CD14-positive monocyte (primary cell): ENCODE results near the gene RECQL5. TPM values are rescaled to one million over a fixed set of nuclear protein-coding genes. Genes with fewer than 3 reads are reported as not detected.

Source experiments
- DNase-seq, 3 donors: peaks; one replicate each; pipeline ENCODE4 v3.0.0-alpha.2; 2011 to 2022
- H2AFZ ChIP-seq: 2 replicates; pipeline ENCODE4 v1.6.0; 2012; ENCODE audit warnings: mild to moderate bottlenecking, low read depth, low read length, inconsistent platforms; ENCODE audit not compliant: insufficient read depth, poor library complexity, severe bottlenecking
- H3K27ac ChIP-seq, 2 donors: 1 replicate in 1 of 2; 2 replicates in 1 of 2; pipeline ENCODE4 v1.5.1; 2012 to 2013; ENCODE audit warnings: low read length in 2 of 2, control low read depth in 1 of 2, inconsistent platforms in 1 of 2, low read depth in 1 of 2, mild to moderate bottlenecking in 1 of 2
- H3K27me3 ChIP-seq, 2 donors: one replicate each; pipeline versions ENCODE4 v1.6.0 to v1.6.1; 2011 to 2013; ENCODE audit warnings: low read length in 2 of 2; ENCODE audit not compliant: control insufficient read depth in 2 of 2, insufficient read depth in 2 of 2
- H3K36me3 ChIP-seq, 2 donors: replicated peaks in 1 of 2; 1 replicate in 1 of 2; 2 replicates in 1 of 2; pipeline versions ENCODE4 v1.5.1 to v1.6.1; 2012 to 2013; ENCODE audit warnings: low read length in 2 of 2, control low read depth in 1 of 2, inconsistent platforms in 1 of 2, mild to moderate bottlenecking in 1 of 2; ENCODE audit not compliant: insufficient read depth in 2 of 2, control insufficient read depth in 1 of 2
- H3K4me1 ChIP-seq, 2 donors: 1 replicate in 1 of 2; 2 replicates in 1 of 2; pipeline versions ENCODE4 v1.5.1 to v1.6.1; 2012 to 2013; ENCODE audit warnings: low read length in 2 of 2, control low read depth in 1 of 2, inconsistent platforms in 1 of 2, mild to moderate bottlenecking in 1 of 2, moderate library complexity in 1 of 2; ENCODE audit not compliant: insufficient read depth in 2 of 2, control insufficient read depth in 1 of 2
- H3K4me2 ChIP-seq: replicated peaks from 2 replicates; pipeline ENCODE3; 2012; ENCODE audit warnings: low read length, moderate library complexity, mild to moderate bottlenecking; ENCODE audit not compliant: poor library complexity, severe bottlenecking; ENCODE audit errors: extremely low read depth
- H3K4me3 ChIP-seq, 3 experiments: fragments of 200-600 bp in 1 of 3; sonication (generic) in 1 of 3; replicated peaks in 1 of 3; 1 replicate in 2 of 3; 2 replicates in 1 of 3; pipeline ENCODE4 v1.5.1; 2011 to 2013; ENCODE audit warnings: low read length in 3 of 3, mild to moderate bottlenecking in 3 of 3, control low read depth in 2 of 3, low read depth in 2 of 3, inconsistent platforms in 1 of 3, moderate library complexity in 1 of 3
- H3K79me2 ChIP-seq: 2 replicates; pipeline ENCODE4 v1.6.0; 2012; ENCODE audit warnings: mild to moderate bottlenecking, control low read depth, inconsistent platforms, low read length, moderate library complexity; ENCODE audit not compliant: insufficient read depth
- H3K9ac ChIP-seq: 2 replicates; pipeline ENCODE4 v1.6.0; 2017; ENCODE audit warnings: low read length, mild to moderate bottlenecking; ENCODE audit not compliant: insufficient read depth, poor library complexity, severe bottlenecking
- H3K9me3 ChIP-seq, 2 donors: replicated peaks in 1 of 2; 1 replicate in 1 of 2; 2 replicates in 1 of 2; pipeline versions ENCODE4 v1.5.1 to v1.6.1; 2012 to 2013; ENCODE audit warnings: low read length in 2 of 2, control low read depth in 1 of 2; ENCODE audit not compliant: control insufficient read depth in 1 of 2, insufficient read depth in 1 of 2
- H4K20me1 ChIP-seq: 2 replicates; pipeline ENCODE4 v1.6.0; 2012; ENCODE audit warnings: mild to moderate bottlenecking, low read length, control low read depth, moderate library complexity; ENCODE audit not compliant: insufficient read depth
- H3K27ac Mint-ChIP-seq, 7 donors: one replicate each; pipeline ENCODE4 v1.8.0; 2020; ENCODE audit warnings: mild to moderate bottlenecking in 7 of 7, mixed read lengths in 7 of 7, moderate library complexity in 6 of 7, inconsistent platforms in 2 of 7
- H3K27me3 Mint-ChIP-seq, 3 donors: one replicate each; pipeline ENCODE4 v1.8.0; 2021 to 2022; ENCODE audit warnings: low read depth in 3 of 3, mild to moderate bottlenecking in 3 of 3, mixed read lengths in 3 of 3, moderate library complexity in 3 of 3, inconsistent platforms in 1 of 3
- H3K36me3 Mint-ChIP-seq, 2 donors: one replicate each; pipeline ENCODE4 v1.8.0; 2020; ENCODE audit warnings: mixed read lengths in 2 of 2, inconsistent platforms in 1 of 2, mild to moderate bottlenecking in 1 of 2
- H3K4me1 Mint-ChIP-seq: one replicate; pipeline ENCODE4 v1.8.0; 2020; ENCODE audit warnings: mild to moderate bottlenecking, mixed read lengths
- H3K4me3 Mint-ChIP-seq, 2 donors: one replicate each; pipeline ENCODE4 v1.8.0; 2020; ENCODE audit warnings: mild to moderate bottlenecking in 2 of 2, mixed read lengths in 2 of 2, moderate library complexity in 1 of 2
- H3K9me3 Mint-ChIP-seq, 7 donors: one replicate each; pipeline ENCODE4 v1.8.0; 2020 to 2022; ENCODE audit warnings: mixed read lengths in 7 of 7, mild to moderate bottlenecking in 6 of 7, moderate library complexity in 6 of 7, inconsistent platforms in 2 of 7
- CTCF ChIP-seq: fragments of 200-600 bp; IDR thresholded peaks from one replicate; pipeline ENCODE4 v1.8.0; 2022; ENCODE audit warnings: antibody characterized with exemption, mild to moderate bottlenecking
- WGBS: methylation state at CpG from one replicate; pipeline ENCODE4 v1.1.5; 2013; ENCODE audit warnings: missing lambda C conversion rate; ENCODE audit not compliant: insufficient coverage; 5-methylcytosine and 5-hydroxymethylcytosine counted together
- intact Hi-C, 2 donors: fragments of 100-400 bp; cut with micrococcal nuclease; formaldehyde crosslinking; loops; one replicate each; pipeline versions ENCODE4 v1.15.0 to v1.15.1; 2023
- polyA plus RNA-seq, 3 donors: library from polyadenylated mRNA; depleted of rRNA in 1 of 3; unstranded in 2 of 3; stranded (reverse) in 1 of 3; fragments of 300-500 nt in 2 of 3; fragments of >200 nt in 1 of 3; fragmentation: Illumina TruSeq in 2 of 3; gene quantifications; 1 replicate in 2 of 3; 2 replicates in 1 of 3; pipeline ENCODE4 v1.2.3, GENCODE V29; 2012 to 2021

RECQL5 gene
- polyA plus RNA-seq, 3 donors = 3.1 to 27.7 (median 4.4) TPM

GRCh38 chr17:75634754-75635609 is 32.0 kb downstream of the RECQL5 start:
- Histone ChIP-seq H4K20me1 (peaks cover 13% of the 10 kb centered on the region), H3K4me3 (no peak overlapping the region), H3K27me3 (no peaks in the 10 kb centered on the region), H3K9ac (no peak overlapping the region), H3K9me3 (no peaks in the 10 kb centered on the region), H3K79me2 (no peaks in the 10 kb centered on the region), H3K27ac (no peak overlapping the region), H3K4me2 (no peak overlapping the region), H3K4me1 (peaks cover 5 to 13% of the 10 kb centered on the region in 2 donors), H3K36me3 (peaks cover 3 to 12% of the 10 kb centered on the region in 2 donors), H2AFZ (no peak overlapping the region)
- Mint-ChIP-seq H3K36me3 (peaks cover 14 to 18% of the 10 kb centered on the region in 2 donors), H3K4me1 (peaks cover 11% of the 10 kb centered on the region), H3K9me3 (peaks cover 0 to 2% (median 0%) of the 10 kb centered on the region in 7 donors), H3K27me3 (peaks cover 2 to 8% (median 4%) of the 10 kb centered on the region in 3 donors), H3K4me3 (no peak overlapping the region), H3K27ac (peak overlapping the region in 1 of 7 donors; percentile 38)
- no peak for TF ChIP-seq CTCF
- intact Hi-C loops = loop anchor here in 1 of 2 donors (5.0 kb wide), 1 partner anchor 37 kb away; no protein-coding TSS in a partner anchor
- no peak for DNase-seq
- 89% methylated on average over 17 of the region's 20 CpGs for WGBS

GRCh38 chr17:75634376-75634740 is 32.6 kb downstream of the RECQL5 start:
- H3K9me3 Mint-ChIP-seq = peaks cover 0 to 2% (median 0%) of the 10 kb centered on the region in 7 donors
- Histone ChIP-seq H3K36me3 (peaks cover 0 to 8% of the 10 kb centered on the region in 2 donors), H4K20me1 (peaks cover 13% of the 10 kb centered on the region), H3K27ac (no peak overlapping the region), H2AFZ (no peak overlapping the region), H3K27me3 (no peaks in the 10 kb centered on the region), H3K4me2 (no peak overlapping the region), H3K9me3 (no peaks in the 10 kb centered on the region), H3K4me3 (no peak overlapping the region), H3K4me1 (peaks cover 5 to 13% of the 10 kb centered on the region in 2 donors), H3K9ac (no peak overlapping the region), H3K79me2 (no peaks in the 10 kb centered on the region)
- H3K4me1 Mint-ChIP-seq = peaks cover 11% of the 10 kb centered on the region
- WGBS = 91% methylated on average over 9 of the region's 9 CpGs
- no peak overlapping the region for H3K4me3 Mint-ChIP-seq
- peaks cover 12% of the 10 kb centered on the region in 2 donors for H3K36me3 Mint-ChIP-seq
- no peak for TF ChIP-seq CTCF
- intact Hi-C loops = loop anchor here in 1 of 2 donors (5.0 kb wide), 1 partner anchor 38 kb away; no protein-coding TSS in a partner anchor
- peaks cover 2 to 8% (median 4%) of the 10 kb centered on the region in 3 donors for H3K27me3 Mint-ChIP-seq
- no peak overlapping the region for H3K27ac Mint-ChIP-seq
- DNase-seq = no peak
